HG02763 (cell line): ENCODE data around the gene CCDC39.
A peak's percentile ranks its signal among the peaks of the same experiment; 100 is the strongest.
"Not testable (repeated sequence)": the region's sequence is repeated elsewhere in the genome, so short reads cannot be mapped to it uniquely, and the experiment has no call there.

Experiments used
- ATAC-seq: cut with Tn5 transposase; IDR thresholded peaks from one replicate; pipeline ENCODE4 v1.9.1; 2021; ENCODE audit warnings: mild to moderate bottlenecking, moderate library complexity; ENCODE audit not compliant: unreplicated experiment

Gene CCDC39

GRCh38 chr3:180626844-180627243 lies 52.4 kb downstream of the CCDC39 start:
- peak; percentile 98 for ATAC-seq

- peak; percentile 38 for ATAC-seq
These were observed 54.6 kb downstream of the CCDC39 start for GRCh38 chr3:180624714-180625113.

GRCh38 chr3:180619723-180620122 lies 59.6 kb downstream of the CCDC39 start:
- no peak for ATAC-seq

GRCh38 chr3:180618563-180618962 lies 60.7 kb downstream of the CCDC39 start:
- ATAC-seq: not testable (repeated sequence)

DNA sequence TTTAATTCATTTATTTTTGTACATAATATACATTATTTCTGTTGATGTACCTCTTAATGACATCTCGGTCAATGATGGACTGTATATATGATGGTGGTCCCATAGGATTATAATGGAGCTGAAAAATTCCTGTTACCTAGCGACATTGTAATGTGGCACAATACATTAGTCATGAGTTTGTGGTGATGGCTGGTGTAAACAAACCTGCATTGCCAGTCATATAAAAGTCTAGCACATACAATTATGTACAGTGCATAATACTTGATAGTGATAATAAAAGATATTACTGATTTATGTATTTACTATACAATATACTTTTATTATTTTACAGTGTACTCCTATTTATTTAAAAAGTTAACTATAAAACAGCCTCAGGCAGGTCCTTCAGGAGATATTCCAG lies 62.2 kb downstream of the CCDC39 start:
- no peak for ATAC-seq

- no peak for ATAC-seq
These were observed 63.3 kb downstream of the CCDC39 start for GRCh38 chr3:180615954-180616353.

- ATAC-seq: no peak
These were observed 66.9 kb downstream of the CCDC39 start for GRCh38 chr3:180612364-180612763.

DNA sequence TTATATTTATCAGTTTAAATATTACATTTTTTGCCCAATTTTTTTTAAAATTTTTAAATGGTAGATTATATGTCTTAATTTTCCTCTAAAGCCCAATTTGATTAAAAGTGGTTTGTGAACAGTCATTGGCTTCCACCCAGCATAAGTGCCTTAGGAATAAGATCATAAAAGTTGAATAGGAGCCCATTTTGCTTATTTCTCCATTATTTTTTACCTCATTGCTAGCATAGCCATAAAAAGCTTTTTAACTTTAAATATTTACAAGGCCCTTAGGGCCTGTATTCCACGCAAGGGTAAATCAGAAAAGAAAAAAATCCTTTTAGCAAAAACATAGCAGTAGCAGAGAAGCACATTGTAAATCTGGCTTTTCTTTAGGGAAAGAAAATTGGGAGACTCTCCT lies 68.3 kb downstream of the CCDC39 start:
- ATAC-seq: no peak

GRCh38 chr3:180601688-180602666 lies 77.3 kb downstream of the CCDC39 start, which contains the start of gene TTC14:
Gene TTC14 (plus strand): TSS chr3:180602163. CDS start chr3:180602262, 99 bp downstream.
- ATAC-seq: peak; percentile 97

DNA sequence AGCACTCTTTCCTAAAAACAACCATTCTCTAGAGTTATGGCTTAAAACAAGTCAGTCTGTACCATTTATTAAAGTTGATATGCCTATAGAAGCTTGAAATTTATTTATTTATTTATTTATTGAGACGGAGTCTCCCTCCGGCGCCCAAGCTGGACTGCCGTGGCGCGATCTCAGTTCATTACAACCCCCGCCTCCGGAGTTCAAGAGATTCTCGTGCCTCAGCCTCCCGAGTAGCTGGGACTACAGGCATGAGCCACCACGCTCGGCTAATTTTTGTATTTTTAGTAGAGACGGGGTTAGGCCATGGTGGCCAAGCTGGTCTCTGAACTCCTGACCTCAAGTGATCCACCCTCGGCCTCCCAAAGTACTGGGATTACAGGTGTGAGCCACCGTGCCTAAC lies 78.8 kb downstream of the CCDC39 start:
- ATAC-seq: no peak

GRCh38 chr3:180595559-180595935 lies 83.7 kb downstream of the CCDC39 start:
- ATAC-seq: no peak

DNA sequence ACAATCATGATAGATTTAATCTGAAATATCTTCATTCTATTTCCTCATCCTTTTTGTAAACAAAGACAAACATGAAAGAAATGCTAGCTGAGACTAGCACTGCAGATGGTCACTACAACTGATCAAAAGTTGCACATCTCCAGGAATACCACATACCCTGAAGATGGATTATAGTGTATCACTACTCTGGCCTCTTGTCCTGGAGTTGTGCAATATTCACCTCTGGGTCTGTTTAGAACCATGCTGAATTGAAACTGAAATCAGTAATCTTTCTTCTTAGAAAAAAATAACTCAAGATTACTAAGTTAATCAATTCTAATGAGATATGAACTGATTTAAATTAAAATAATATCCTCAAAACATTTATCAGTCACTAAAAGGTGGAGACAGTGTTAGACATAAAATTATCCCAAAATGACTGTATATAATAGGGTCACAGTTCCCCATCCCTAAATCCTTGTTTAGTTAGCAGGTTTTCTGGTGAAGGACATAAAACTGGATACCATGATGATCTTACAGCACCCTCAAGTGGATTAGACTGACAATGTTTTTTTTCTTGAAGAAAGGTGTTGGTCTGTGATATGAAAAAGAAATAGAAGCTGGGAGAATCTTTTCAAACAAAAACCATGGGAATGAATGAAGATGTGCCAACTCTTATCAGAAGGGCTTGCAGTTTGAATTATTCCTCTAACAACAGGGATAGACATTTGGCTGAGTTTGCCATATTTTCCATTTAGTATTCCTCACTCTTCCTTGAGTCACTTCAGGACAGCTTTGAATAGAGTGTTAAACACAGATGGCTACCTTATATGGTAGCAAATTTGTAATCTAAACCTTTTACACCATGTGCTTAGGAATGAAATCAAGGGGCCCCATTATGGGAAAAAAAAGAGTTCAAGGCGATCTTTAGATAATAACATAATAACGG lies 84.4 kb downstream of the CCDC39 start:
- ATAC-seq: no peak

DNA sequence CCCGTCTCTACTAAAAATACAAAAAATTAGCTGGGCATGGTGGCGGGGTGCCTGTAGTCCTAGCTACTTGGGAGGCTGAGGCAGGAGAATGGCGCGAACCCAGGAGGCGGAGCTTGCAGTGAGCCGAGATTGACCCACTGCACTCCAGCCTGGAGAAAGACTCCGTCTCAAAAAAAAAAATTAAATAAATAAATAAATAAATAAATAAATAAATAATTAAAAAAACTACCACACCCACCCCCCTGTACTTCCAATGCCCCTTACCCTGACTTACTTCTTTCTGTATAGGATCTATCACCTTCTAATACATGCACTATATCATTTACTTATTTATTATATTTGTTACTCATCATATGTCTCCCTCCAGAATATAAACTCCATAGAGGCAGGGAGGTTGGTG lies 85.7 kb downstream of the CCDC39 start:
- not testable (repeated sequence) for ATAC-seq

DNA sequence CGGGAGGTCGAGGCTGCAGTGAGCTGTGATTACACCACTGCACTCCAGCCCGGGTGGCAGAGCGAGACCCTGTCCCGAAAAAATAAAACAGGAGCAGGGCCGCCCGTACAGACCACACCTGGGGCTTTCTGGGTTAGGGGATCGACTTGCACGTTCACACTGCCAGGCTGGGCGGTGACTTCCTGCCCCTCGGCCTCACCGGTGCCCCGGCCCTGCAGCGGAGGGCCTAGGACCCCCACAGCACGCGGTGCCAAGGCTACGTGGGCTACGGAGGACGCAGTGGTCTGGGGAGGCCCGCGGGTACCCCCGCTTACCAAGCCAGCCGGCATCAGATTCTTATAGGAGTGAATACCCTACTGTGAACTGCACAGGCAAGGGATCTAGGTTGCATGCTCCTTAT lies 88.9 kb downstream of the CCDC39 start:
- ATAC-seq: no peak

DNA sequence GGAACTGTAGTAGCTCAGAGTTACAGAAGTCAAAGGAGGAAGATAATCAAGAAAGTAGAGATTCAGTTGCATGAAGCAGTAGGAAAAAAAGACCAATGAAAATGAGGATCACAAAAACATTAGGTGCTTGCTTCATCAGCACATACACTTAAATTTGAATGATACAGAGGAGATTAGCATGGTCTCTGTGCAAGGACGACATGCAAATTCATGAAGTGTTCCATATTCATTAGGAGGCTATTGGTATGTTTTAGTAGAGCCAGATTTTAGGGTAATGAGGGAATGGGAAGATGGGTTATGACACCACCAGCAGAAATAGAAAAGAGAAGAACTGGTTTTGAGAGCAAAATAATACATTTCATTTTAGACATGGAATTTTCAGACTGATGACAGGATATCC lies 98.4 kb downstream of the CCDC39 start:
- ATAC-seq: no peak

GRCh38 chr3:180575571-180575970 lies 103.7 kb downstream of the CCDC39 start:
- no peak for ATAC-seq

DNA sequence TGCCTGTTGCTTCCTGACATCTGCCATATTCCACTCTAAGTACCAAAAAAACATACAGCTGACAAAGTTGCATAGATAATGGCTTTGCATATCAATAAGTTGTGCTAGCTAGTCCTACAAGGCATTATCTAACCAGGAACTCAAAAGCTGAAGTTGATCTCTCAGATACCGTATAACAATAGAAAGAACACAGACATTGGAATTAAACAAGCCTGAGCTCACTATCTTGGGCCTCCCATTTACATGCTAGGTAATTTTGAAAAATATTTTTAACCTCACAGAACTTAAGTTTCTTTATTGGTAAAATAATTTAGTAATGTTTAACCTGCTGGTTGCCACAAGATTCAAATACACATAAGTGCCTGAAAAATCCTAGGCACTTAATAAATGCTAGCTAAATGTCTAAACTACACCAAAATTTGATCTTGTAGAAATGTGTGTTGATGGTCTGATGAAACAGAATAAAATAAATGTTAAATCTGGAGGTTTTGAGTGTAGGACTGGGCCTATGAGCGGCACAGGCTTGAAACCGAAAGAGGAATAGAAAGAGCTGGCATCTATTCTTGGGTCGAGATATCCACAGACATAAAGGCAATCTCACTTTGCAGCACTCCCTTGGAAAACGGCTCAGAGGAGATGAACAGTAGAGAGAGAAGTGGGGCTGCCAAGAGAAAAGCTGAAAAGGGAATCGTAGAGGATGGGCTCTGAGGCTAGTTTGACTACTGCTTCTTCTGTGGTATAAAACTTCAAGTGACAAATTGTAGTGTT lies 107.3 kb downstream of the CCDC39 start:
- peak; percentile 60 for ATAC-seq

- no peak for ATAC-seq
These were observed 109.1 kb downstream of the CCDC39 start for GRCh38 chr3:180570238-180570637.

DNA sequence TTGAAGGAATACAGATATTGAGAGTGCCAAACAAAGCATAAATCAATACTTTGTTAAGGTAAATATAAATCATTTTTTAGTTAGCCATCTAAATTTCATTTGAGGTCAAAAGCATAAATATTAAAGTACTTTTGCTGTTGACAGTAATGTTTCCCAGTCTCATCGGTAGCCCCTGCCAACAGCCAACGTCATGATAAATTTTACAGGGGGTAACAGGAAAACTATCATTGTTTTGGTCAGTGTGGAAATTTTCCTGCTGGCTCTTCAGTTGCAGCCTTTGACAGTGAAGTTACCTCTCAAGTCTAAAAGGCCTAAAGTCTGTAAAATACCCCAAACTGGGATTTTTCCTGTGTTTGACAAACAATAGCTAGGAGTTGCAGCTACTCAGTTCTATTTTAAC lies 114.6 kb downstream of the CCDC39 start:
- ATAC-seq: no peak
